SW480 (cell line): ENCODE measurements around the gene FAM174A.
A peak's percentile ranks its signal among the peaks of the same experiment; 100 is the strongest.
"Not testable (repeated sequence)": the region's sequence is repeated elsewhere in the genome, so short reads cannot be mapped to it uniquely, and the experiment has no call there.

Experiments
- DNase-seq: peaks from one replicate; pipeline ENCODE4 v3.0.0-alpha.2; 2016; ENCODE audit warnings: low spot score

The FAM174A gene

DNA sequence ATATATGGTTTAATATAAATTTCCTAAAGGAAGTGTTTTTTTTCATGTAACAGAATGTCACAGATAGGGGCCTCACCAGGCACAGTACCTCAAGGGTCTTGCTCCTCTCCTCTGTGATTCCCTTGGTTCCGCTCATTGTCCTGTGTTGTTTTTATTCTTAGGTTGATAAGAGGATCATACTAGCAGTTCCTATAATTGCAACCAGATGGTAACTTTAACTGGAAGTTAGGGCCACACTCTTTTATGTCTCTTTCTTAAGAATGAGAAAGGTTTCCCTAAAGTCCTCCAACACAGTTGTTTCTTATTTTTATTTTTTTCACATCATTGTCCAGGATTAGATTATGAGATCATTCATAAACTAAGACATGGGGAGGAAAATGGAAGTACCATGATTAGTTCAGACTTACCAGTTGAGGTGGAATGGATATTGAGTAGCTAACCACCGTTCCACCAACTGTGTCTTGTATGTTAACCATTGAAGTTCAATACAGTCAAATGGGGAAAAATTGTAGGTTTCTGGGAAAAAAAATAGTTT is 41.1 kb downstream of the FAM174A start:
- no peak for DNase-seq

DNA sequence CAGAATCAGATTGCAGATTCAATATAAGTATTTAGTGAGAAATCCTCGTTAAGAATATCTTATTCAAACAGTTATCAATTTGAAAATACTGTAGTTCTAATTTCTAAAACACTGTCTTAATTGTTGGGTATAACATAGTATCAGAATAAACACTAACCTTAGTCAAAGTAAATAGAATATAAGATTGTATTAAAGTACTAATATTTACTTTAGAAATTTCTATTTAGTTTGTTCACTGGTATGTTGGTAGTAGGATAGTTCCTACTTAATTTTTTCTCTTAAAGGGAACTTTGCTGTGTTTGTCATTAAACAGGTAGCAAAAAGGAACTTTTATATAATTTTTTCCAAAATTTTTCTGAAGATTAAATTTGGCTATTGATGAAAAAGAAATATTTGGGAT is 42.3 kb downstream of the FAM174A start:
- DNase-seq = no peak

- DNase-seq = no peak
Measured at GRCh38 chr5:100584069-100584468, 48.9 kb downstream of the FAM174A start.

- no peak for DNase-seq
Measured at GRCh38 chr5:100584889-100585288, 49.7 kb downstream of the FAM174A start.

GRCh38 chr5:100590867-100591266 is 55.7 kb downstream of the FAM174A start:
- no peak for DNase-seq

GRCh38 chr5:100595152-100595811 is 60.1 kb downstream of the FAM174A start:
- peak; percentile 83 for DNase-seq

- DNase-seq = no peak
Measured at GRCh38 chr5:100595812-100596173, 60.6 kb downstream of the FAM174A start.

- no peak for DNase-seq
Measured at GRCh38 chr5:100598446-100598845, 63.3 kb downstream of the FAM174A start.

- no peak for DNase-seq
Measured at GRCh38 chr5:100600298-100600994, 65.3 kb downstream of the FAM174A start.

- no peak for DNase-seq
Measured at GRCh38 chr5:100603141-100603540, 68.0 kb downstream of the FAM174A start.

- DNase-seq = not testable (repeated sequence)
Measured at GRCh38 chr5:100604021-100604420, 68.8 kb downstream of the FAM174A start.

DNA sequence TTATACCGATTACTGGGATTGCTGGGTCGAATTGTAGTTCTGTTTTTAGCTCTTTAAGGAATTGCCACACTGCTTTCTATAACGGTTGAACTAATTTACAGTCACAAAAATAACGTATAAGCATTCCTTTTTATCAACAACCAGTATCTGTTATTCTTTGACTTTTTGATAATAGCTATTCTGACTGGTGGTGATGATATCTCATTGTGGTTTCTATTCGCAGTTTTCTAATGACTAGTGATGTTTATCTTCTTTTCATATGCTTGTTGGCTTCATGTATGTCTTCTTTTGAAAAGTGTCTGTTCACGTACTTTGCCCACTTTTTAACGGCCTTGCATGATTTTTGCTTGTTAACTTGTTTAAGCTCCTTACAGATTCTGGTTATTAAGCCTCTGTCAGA is 74.4 kb downstream of the FAM174A start:
- DNase-seq = no peak

DNA sequence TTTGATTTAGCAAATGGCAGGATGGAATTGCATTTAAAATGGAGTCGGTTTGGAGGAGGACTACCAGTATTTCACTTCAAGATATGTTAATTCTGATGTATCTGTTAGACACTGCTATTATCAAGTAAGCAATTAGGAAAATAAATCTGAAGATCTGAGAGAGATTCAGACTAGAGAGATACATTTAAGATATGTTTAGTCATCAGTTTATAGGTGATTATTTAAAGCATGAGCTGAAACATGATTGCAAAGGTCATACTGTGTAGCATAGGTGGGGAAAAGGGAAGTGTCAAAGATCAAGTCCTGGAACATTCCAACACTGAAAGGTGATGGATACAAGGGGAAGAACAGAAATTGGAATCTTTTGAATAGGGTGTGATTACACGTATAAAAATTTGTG is 79.1 kb downstream of the FAM174A start:
- DNase-seq = no peak

GRCh38 chr5:100615362-100615761 is 80.2 kb downstream of the FAM174A start:
- DNase-seq = no peak

DNA sequence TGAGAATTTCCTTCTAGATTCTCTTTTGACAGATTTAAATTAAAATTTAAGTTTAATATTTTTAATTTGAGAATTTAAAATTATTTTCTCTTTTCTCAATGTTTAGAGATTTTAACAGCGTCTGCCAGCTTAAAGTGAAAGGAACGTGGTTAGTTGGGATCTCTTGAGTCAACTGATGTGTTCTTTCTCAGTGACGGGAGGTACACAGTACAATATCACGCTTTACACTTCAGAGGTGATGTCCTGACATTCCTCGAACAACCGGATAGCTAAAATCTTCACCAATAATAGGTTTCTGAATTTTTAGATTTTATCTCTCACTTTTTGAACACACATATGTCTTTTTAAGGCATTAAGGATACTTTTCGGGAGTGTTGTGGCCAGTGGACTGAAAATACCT is 81.1 kb downstream of the FAM174A start:
- no peak for DNase-seq

- DNase-seq = no peak
Measured at GRCh38 chr5:100616981-100617380, 81.8 kb downstream of the FAM174A start.

GRCh38 chr5:100623719-100624118 is 88.5 kb downstream of the FAM174A start:
- peak; percentile 43 for DNase-seq

GRCh38 chr5:100634937-100635534 is 99.9 kb downstream of the FAM174A start:
- no peak for DNase-seq
